ENCODE data around the gene ALG12.

DNA sequence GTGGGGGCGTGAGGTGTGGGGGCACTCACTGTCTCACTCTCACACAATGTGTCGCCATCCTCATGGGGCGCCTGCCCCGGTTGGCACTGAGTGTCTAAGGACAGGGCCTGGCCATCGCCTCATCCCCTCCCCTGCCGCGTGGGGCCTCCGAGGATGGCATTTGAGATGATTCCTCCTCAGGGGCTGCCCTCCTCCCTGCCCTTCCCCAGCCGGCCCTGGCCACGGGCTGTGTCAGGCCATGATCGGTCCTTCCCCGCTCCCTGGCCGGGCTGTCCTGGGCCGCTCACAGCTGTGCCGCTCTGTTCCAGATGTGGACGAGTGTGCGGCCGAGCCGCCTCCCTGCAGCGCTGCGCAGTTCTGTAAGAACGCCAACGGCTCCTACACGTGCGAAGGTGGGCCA is 4.7 kb upstream of the ALG12 start:
- TF ChIP-seq, protein P1, sequence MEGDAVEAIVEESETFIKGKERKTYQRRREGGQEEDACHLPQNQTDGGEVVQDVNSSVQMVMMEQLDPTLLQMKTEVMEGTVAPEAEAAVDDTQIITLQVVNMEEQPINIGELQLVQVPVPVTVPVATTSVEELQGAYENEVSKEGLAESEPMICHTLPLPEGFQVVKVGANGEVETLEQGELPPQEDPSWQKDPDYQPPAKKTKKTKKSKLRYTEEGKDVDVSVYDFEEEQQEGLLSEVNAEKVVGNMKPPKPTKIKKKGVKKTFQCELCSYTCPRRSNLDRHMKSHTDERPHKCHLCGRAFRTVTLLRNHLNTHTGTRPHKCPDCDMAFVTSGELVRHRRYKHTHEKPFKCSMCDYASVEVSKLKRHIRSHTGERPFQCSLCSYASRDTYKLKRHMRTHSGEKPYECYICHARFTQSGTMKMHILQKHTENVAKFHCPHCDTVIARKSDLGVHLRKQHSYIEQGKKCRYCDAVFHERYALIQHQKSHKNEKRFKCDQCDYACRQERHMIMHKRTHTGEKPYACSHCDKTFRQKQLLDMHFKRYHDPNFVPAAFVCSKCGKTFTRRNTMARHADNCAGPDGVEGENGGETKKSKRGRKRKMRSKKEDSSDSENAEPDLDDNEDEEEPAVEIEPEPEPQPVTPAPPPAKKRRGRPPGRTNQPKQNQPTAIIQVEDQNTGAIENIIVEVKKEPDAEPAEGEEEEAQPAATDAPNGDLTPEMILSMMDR (IDR thresholded peaks at IDR 0.05; ENCODE audit: poor library complexity, severe bottlenecking): no peak
- no peak for TF ChIP-seq POLR2AphosphoS5 (IDR thresholded peaks at IDR 0.05)

Data from neural cell (in vitro differentiated cells).